ENCODE results near the gene PPP6R2. TPM values are rescaled to one million over a fixed set of nuclear protein-coding genes. Genes with fewer than 3 reads are reported as not detected.

The PPP6R2 gene
- total RNA-seq, 2 experiments from 2014 or later, result 56.5 to 58.9 TPM

DNA sequence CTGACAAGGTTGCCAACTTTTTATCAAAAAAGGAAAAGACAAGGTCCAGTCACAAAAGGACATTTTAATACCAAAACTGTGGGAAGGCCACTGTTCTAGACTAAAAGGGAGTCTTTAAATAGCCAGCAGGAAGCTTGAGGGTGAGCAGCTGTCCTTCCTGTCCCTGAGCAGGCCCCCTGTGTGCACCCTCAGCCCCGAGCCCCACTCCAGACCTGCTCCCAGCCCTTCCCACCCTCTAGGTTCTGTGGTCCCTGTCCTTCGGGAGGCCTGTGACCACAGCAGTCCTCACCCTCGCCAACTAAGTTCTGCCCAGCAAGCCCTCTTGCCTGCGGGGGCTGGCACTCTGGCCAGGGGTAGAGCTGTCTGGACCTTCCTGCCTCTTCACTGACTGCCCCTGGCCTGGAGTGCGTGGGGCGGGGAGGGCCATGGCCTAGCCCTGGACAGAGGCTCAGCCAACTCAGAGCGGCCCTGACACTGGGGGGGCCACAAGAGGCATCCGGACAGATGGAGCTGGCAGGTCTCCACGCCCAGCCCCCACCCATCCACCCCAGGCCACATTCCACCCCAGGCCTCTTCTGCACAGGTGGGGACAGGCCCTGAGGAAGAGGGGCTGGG is 34.0 kb upstream of the PPP6R2 start:
- Mint-ChIP-seq H3K27ac (no peak overlapping the region), H3K4me1 (peaks cover 28% of the 10 kb centered on the region), H3K9me3 (no peaks in the 10 kb centered on the region), H3K27me3 (peaks cover 9% of the 10 kb centered on the region), H3K4me3 (peak overlapping the region; percentile 44), H3K36me3 (ENCODE audit: low read depth) (no peaks in the 10 kb centered on the region)
- ChIA-PET CTCF (interaction anchor here (0.8 to 1.2 kb wide), 2 partner anchors 19 to 65 kb away, joined by 3 read pairs; partner anchors contain the start of gene TUBGCP6), POLR2A (interaction anchor here (1.4 kb wide), 1 partner anchor 16 kb away, joined by 3 read pairs; no protein-coding TSS in a partner anchor)
- DNase-seq, result no peak

DNA sequence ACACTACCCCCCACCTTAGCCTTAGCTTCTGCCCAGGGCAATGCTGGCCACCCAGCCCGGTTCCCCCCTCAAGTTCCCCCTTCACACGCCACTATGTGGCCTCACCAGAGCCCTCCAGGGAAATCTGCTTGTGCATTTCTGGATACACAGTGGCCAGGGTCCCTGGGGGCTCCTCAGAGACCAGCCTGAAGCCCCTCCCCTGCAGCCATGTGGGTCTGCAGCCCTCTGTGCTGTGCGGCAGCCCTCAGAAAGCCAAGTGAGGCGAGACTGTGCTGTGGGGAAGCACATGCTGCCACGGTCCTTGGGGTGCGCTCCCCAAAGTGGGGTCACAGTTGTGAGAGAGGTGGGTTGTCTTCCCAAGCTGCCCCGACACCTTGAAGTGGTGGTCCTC is 33.5 kb upstream of the PPP6R2 start:
- DNase-seq, result no peak
- ChIA-PET CTCF (interaction anchor here (0.6 to 1.2 kb wide), 2 partner anchors 42 to 65 kb away, joined by 3 read pairs; partner anchors contain the start of gene TUBGCP6), POLR2A (interaction anchor here (1.4 kb wide), 1 partner anchor 16 kb away, joined by 3 read pairs; no protein-coding TSS in a partner anchor)
- no peaks in the 10 kb centered on the region for H3K9me3 Mint-ChIP-seq
- no peak overlapping the region for H3K27ac Mint-ChIP-seq
- H3K4me3 Mint-ChIP-seq, result no peak overlapping the region
- H3K4me1 Mint-ChIP-seq, result peaks cover 30% of the 10 kb centered on the region
- no peaks in the 10 kb centered on the region for H3K36me3 Mint-ChIP-seq (ENCODE audit: low read depth)
- peaks cover 9% of the 10 kb centered on the region for H3K27me3 Mint-ChIP-seq

GRCh38 chr22:50310031-50310722 is 33.0 kb upstream of the PPP6R2 start:
- H3K27ac Mint-ChIP-seq, result no peak overlapping the region
- no peaks in the 10 kb centered on the region for H3K36me3 Mint-ChIP-seq (ENCODE audit: low read depth)
- peaks cover 30% of the 10 kb centered on the region for H3K4me1 Mint-ChIP-seq
- POLR2A ChIA-PET, result no interaction called here
- no peaks in the 10 kb centered on the region for H3K9me3 Mint-ChIP-seq
- no peak for DNase-seq
- CTCF ChIA-PET, result interaction anchor here (0.6 kb wide), 1 partner anchor 43 kb away, joined by 3 read pairs; no protein-coding TSS in a partner anchor
- peaks cover 9% of the 10 kb centered on the region for H3K27me3 Mint-ChIP-seq
- H3K4me3 Mint-ChIP-seq, result no peak overlapping the region

DNA sequence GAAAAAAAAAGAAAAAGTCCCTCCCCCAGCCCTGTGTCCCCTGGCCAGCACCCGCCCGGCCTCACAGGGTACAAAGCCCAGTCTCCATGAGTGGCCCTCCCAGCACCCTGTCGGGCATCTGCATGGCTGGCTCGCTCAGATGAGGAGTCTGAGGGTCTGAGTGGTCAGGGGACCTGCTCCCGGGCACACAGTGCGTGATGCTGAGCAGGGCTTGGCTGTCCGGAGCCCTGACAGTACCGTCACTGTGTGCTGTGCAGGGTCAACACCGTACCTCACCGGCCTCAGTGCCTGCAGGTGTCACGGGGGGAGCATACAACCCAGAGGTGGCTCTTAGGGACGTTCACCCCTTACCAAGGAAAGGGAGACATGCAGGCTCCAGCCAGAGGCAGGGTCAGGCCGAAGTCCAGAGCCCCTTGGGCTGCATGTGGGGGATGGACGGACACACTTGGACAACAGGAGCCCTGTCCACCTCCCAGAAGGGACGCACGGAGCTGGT is 32.1 kb upstream of the PPP6R2 start:
- POLR2A ChIA-PET, result no interaction called here

DNA sequence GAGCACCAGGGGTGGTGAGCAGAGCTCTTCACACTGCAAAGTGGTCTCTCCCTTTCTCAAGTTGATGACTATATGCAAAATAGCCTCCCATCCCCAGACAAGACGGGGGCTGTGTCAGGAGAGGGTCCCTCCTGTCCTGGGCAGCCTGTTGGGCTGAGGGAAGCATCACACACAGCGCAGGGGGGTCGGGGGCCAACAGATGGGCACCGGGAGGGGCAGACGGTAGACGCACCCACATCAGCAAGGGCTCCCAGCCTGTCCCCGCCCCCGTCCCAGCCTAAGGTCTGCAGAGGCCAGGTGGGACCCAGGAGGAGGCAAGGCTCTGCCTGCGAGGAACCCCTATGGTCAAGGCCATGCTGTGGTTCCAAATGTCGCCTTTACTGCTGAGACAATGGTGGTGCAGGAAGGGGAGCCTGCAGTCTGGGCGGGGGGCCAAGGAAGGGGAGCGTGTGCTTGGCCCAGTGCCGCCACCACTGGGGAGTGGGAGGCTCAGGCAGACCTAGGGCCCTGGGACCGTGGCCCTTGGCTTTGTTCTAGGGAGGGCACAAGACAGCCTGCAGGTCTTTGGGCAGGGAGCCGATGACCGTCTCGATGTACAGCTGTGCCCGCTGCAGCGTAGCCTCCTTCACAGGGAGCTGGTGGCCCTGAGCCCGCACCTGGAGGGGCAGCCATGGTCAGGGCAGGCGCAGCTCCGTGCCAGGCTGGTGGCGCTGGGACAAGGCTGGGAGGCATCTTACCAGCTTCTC is 31.3 kb upstream of the PPP6R2 start:
- H3K9me3 Mint-ChIP-seq, result no peaks in the 10 kb centered on the region
- no peak overlapping the region for H3K4me3 Mint-ChIP-seq
- DNase-seq, result no peak
- H3K27me3 Mint-ChIP-seq, result peaks cover 3% of the 10 kb centered on the region
- peaks cover 25% of the 10 kb centered on the region for H3K4me1 Mint-ChIP-seq
- ChIA-PET CTCF (interaction anchor here (0.6 kb wide), 1 partner anchor 13 kb away, joined by 3 read pairs; no protein-coding TSS in a partner anchor), POLR2A (interaction anchor here (0.7 kb wide), 1 partner anchor 15 kb away, joined by 3 read pairs; no protein-coding TSS in a partner anchor)
- H3K36me3 Mint-ChIP-seq (ENCODE audit: low read depth), result no peaks in the 10 kb centered on the region
- no peak overlapping the region for H3K27ac Mint-ChIP-seq

More for the DNA sequence above, 32.1 kb upstream of the PPP6R2 start:
- no peaks in the 10 kb centered on the region for H3K36me3 Mint-ChIP-seq (ENCODE audit: low read depth)
- CTCF ChIA-PET, result no interaction called here
- H3K4me3 Mint-ChIP-seq, result no peak overlapping the region
- no peak for DNase-seq
- peaks cover 7% of the 10 kb centered on the region for H3K27me3 Mint-ChIP-seq
- peaks cover 29% of the 10 kb centered on the region for H3K4me1 Mint-ChIP-seq
- no peaks in the 10 kb centered on the region for H3K9me3 Mint-ChIP-seq
- no peak overlapping the region for H3K27ac Mint-ChIP-seq

DNA sequence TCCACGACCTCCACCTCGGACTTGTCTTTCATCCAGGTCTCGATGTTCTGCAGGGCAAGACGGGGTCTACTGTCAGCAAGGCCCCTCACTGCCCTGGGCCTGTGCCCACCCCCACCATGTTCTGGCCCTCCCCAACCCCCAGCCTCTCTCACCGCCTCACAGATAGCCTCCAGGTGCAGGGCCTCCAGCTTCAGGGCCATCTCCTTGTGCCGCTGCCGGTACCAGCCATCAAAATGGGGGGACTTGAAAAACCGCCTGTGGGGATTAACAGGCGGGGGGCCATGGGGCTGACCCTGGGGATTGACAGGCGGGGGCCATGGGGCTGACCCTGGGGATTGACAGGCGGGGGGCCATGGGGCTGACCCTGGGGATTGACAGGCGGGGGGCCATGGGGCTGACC is 30.8 kb upstream of the PPP6R2 start:
- no peaks in the 10 kb centered on the region for H3K36me3 Mint-ChIP-seq (ENCODE audit: low read depth)
- ChIA-PET POLR2A (interaction anchor here (0.7 kb wide), 1 partner anchor 15 kb away, joined by 3 read pairs; no protein-coding TSS in a partner anchor), CTCF (interaction anchor here (0.6 kb wide), 1 partner anchor 13 kb away, joined by 3 read pairs; no protein-coding TSS in a partner anchor)
- H3K27me3 Mint-ChIP-seq, result peaks cover 3% of the 10 kb centered on the region
- no peak overlapping the region for H3K27ac Mint-ChIP-seq
- H3K4me3 Mint-ChIP-seq, result no peak overlapping the region
- H3K4me1 Mint-ChIP-seq, result peaks cover 25% of the 10 kb centered on the region
- no peak for DNase-seq
- H3K9me3 Mint-ChIP-seq, result no peaks in the 10 kb centered on the region

DNA sequence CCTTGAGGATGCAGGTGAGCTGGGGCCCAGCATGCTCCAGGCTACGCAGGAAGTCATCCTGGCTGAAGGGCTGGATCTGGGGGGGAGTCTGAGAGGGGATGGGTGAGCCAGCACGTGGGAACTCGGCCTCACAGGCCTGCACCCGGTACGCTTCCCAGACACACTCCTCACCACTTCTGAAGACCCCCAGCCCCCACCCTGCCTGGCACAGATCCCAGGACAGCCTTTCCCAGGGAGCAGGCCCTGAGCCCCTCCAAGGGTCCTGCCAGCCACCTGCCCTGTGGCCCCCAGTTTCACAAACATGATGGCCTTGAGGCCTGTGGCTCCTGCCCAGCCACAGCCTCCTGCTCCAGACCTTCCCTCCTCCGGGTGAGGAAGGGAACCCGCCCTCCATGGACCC is 30.1 kb upstream of the PPP6R2 start:
- H3K27me3 Mint-ChIP-seq, result peaks cover 3% of the 10 kb centered on the region
- H3K27ac Mint-ChIP-seq, result no peak overlapping the region
- H3K4me3 Mint-ChIP-seq, result no peak overlapping the region
- CTCF ChIA-PET, result no interaction called here
- POLR2A ChIA-PET, result no interaction called here
- no peak for DNase-seq
- H3K9me3 Mint-ChIP-seq, result no peaks in the 10 kb centered on the region
- H3K36me3 Mint-ChIP-seq (ENCODE audit: low read depth), result no peaks in the 10 kb centered on the region
- H3K4me1 Mint-ChIP-seq, result peaks cover 25% of the 10 kb centered on the region

GRCh38 chr22:50313600-50313999 is 29.5 kb upstream of the PPP6R2 start:
- Mint-ChIP-seq H3K4me3 (peak overlapping the region; percentile 72), H3K36me3 (ENCODE audit: low read depth) (no peaks in the 10 kb centered on the region), H3K4me1 (peaks cover 23% of the 10 kb centered on the region), H3K9me3 (no peaks in the 10 kb centered on the region), H3K27me3 (peaks cover 2% of the 10 kb centered on the region), H3K27ac (peak overlapping the region; percentile 77)
- no peak for DNase-seq
- ChIA-PET POLR2A (interaction anchor here (1.1 to 2.0 kb wide), 4 partner anchors 10 to 226 kb away, joined by 3 to 9 read pairs (median 3); partner anchors contain the start of gene MAPK11), CTCF (interaction anchor here (1.4 kb wide), 1 partner anchor 15 kb away, joined by 5 read pairs; no protein-coding TSS in a partner anchor)

DNA sequence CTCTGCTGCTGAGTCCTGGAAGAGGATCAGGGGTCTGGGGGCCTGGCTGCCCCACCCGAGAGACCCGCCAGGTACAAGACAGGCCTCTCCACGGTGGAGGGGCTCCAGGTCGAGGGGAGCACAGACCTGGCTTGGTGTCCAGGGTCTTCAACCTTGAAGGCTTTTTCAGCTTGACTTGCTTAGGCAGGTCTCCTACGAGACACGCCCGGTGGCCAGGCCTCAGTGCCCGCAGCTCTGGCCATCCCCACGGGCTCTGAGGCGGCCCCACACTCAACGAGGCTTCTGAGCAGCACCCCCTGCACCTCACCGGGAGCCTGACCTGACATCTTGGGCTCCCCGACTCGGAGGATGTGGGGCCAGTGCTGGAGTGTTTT is 29.1 kb upstream of the PPP6R2 start:
- H3K4me3 Mint-ChIP-seq, result peak overlapping the region; percentile 72
- H3K27me3 Mint-ChIP-seq, result no peaks in the 10 kb centered on the region
- ChIA-PET POLR2A (interaction anchor here (1.1 to 2.0 kb wide), 6 partner anchors 10 to 225 kb away, joined by 3 to 9 read pairs (median 3); partner anchors contain the start of gene MAPK11), CTCF (interaction anchor here (1.1 to 1.4 kb wide), 3 partner anchors 15 to 211 kb away, joined by 4 to 5 read pairs (median 4); partner anchors contain the start of gene SCO2)
- H3K27ac Mint-ChIP-seq, result peak overlapping the region; percentile 77
- no peaks in the 10 kb centered on the region for H3K9me3 Mint-ChIP-seq
- no peak for DNase-seq
- H3K36me3 Mint-ChIP-seq (ENCODE audit: low read depth), result no peaks in the 10 kb centered on the region
- peaks cover 20% of the 10 kb centered on the region for H3K4me1 Mint-ChIP-seq

DNA sequence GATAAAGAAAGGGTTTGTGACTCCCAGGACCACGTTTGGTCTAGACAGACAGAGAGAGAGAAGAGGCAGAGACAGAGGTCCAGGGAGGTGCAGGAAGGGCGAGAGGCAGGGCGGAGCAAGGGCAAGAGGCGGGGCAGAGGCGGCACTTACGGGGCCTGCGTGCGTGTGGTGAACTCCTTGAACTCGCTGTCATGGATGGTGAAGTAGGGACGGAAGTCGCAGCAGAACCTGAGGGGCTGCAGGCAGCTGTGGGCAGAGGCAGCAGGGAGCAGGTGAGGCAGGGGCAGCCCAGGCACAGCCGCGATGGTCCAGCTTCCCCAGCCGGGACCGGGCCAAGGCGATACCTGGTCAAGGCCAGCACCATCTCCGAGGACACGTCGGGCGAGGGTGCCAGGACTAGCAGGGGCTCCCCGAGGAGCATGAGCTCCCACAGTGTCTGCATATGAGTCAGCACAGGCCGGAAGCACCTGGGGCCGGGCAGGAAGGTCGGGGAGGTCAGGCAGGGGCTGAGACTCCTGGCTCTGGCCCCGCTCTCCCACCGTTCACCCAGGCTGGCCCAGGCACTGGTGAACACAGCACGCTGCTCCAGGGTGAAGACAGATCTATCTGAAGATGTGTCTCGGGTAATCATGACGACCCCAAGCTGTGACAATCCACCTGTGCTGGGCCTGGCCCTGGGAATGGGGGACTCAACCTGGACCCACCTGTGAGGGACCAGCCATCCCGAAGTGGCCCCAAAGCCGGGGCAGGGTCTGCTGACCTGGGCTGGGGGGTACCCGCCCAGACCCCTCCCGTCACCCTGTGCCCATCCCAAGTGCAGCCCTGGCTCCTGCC is 28.5 kb upstream of the PPP6R2 start:
- Mint-ChIP-seq H3K9me3 (no peaks in the 10 kb centered on the region), H3K4me1 (peaks cover 20% of the 10 kb centered on the region), H3K27ac (peak overlapping the region; percentile 77), H3K36me3 (ENCODE audit: low read depth) (no peaks in the 10 kb centered on the region), H3K27me3 (no peaks in the 10 kb centered on the region), H3K4me3 (peak overlapping the region; percentile 72)
- POLR2A ChIA-PET, result interaction anchor here (0.6 to 2.0 kb wide), 9 partner anchors 9 to 225 kb away, joined by 3 to 9 read pairs (median 3); partner anchors contain the start of genes LMF2, MAPK11 and NCAPH2
- CTCF ChIA-PET, result interaction anchor here (0.6 to 1.4 kb wide), 4 partner anchors 10 to 211 kb away, joined by 4 to 5 read pairs (median 4); partner anchors contain the start of gene SCO2
- peak; percentile 86 for DNase-seq

GRCh38 chr22:50315289-50316113 is 27.6 kb upstream of the PPP6R2 start:
- peak overlapping the region; percentile 53 for H3K27ac Mint-ChIP-seq
- H3K4me1 Mint-ChIP-seq, result peaks cover 20% of the 10 kb centered on the region
- CTCF ChIA-PET, result interaction anchor here (0.6 to 1.4 kb wide), 3 partner anchors 9 to 27 kb away, joined by 4 to 5 read pairs (median 4); no protein-coding TSS in a partner anchor

More at GRCh38 chr22:50315289-50316113, 27.6 kb upstream of the PPP6R2 start:
- no peaks in the 10 kb centered on the region for H3K27me3 Mint-ChIP-seq
- POLR2A ChIA-PET, result interaction anchor here (0.6 to 2.0 kb wide), 6 partner anchors 9 to 192 kb away, joined by 3 to 9 read pairs (median 4); partner anchors contain the start of genes LMF2 and NCAPH2
- peak overlapping the region; percentile 56 for H3K4me3 Mint-ChIP-seq
- DNase-seq, result no peak
- no peaks in the 10 kb centered on the region for H3K36me3 Mint-ChIP-seq (ENCODE audit: low read depth)
- H3K9me3 Mint-ChIP-seq, result no peaks in the 10 kb centered on the region

Data from activated CD4-positive, alpha-beta memory T cell treated with anti-CD3 and anti-CD28 coated beads, Interleukin-2, amount 10 ng/mL, durations not matched to agents 7 days and 5 days (primary cell).